Upper lobe of right lung (tissue), 1 donor: Measurements from ENCODE around the gene MYPOP. TPM values are rescaled to one million over a fixed set of nuclear protein-coding genes. Genes with fewer than 3 reads are reported as not detected.

ENCODE experiments used
- ATAC-seq: fragments of 200-7000 bp; cut with Tn5 transposase; one replicate; pipeline ENCODE4 v1.9.1; 2020; ENCODE audit warnings: mild to moderate bottlenecking, moderate library complexity
- DNase-seq: peaks from one replicate; pipeline ENCODE4 v3.0.0-alpha.2; 2020
- H3K27ac ChIP-seq: fragments of 200-600 bp; one replicate; pipeline ENCODE4 v1.8.0; 2022
- H3K27me3 ChIP-seq: fragments of 200-600 bp; one replicate; pipeline ENCODE4 v1.8.0; 2022; ENCODE audit warnings: mild to moderate bottlenecking
- H3K36me3 ChIP-seq: fragments of 200-600 bp; one replicate; pipeline ENCODE4 v1.8.0; 2022
- H3K4me1 ChIP-seq: fragments of 200-600 bp; one replicate; pipeline ENCODE4 v1.8.0; 2022
- H3K4me3 ChIP-seq: fragments of 200-600 bp; one replicate; pipeline ENCODE4 v1.8.0; 2022; ENCODE audit warnings: mild to moderate bottlenecking
- H3K9me3 ChIP-seq: fragments of 200-600 bp; one replicate; pipeline ENCODE4 v1.8.0; 2022
- intact Hi-C: fragments of 100-400 bp; cut with DNase I; formaldehyde crosslinking; loops from one replicate; pipeline ENCODE4 v1.11.0; 2022
- total RNA-seq: library from RNA; stranded (reverse); fragmentation: NEBNext Ultra II Directional; extraction: Animal tissue kit (Norgen Biotek cat#: 25700); gene quantifications from one replicate; pipeline ENCODE4 v1.2.1, GENCODE V29; 2021
- TF ChIP-seq, protein P1 (sequence below): fragments of 200-600 bp; IDR thresholded peaks from one replicate; pipeline ENCODE4 v1.8.0; 2022; ENCODE audit warnings: antibody characterized with exemption
- donor health status: DM: no; HTN: yes; CAD: no; lungs with severe emphysema.

MYPOP gene
- total RNA-seq, 1 donor from 2014 or later, result 7.9 TPM

DNA sequence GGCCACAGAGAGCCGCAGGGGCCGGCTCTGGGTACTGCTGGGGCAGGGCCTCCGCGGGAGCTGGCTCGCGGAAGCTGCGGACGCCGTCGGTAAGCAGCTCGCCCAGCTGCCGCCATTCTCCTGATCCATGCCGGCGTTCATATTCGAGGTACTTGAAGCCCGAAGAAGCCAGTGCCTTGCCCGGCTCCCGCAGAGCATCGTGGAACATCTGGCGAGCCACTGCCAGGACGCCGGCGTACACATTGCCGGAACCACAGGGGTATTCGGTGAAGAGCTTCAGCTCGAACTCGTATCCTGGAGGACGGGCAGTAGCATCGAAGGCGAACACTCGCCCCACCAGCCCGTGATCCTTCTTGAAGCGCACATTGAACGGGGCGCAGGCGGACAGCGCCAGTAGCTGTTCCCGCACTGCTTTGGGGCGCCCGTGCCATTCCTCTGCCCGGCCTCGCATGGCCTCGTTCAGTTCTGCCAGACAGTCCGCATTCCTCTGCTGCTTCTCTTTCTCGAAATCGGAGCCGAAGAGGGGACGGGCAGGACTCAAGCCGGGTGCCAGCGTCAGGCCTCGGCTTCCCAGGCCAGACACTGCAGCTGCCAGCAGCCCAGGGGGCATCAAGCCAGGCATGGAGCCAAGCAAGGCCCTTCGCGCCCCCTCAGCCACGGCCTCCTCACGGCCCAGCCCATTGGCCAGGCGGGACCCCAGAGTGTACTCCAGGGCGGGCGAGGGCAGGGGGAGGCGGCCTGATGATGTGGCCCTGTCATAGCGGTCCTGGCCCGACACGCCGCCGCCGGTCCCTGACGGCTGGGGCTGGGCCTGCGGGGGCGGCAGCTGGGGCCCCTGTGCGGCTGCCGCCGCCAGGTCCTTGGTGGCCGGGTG is 17.5 kb downstream of the MYPOP start:
- intact Hi-C loops, result no loop called here
- Histone ChIP-seq H3K9me3 (no peaks in the 10 kb centered on the region), H3K4me1 (peaks cover 32% of the 10 kb centered on the region), H3K36me3 (no peaks in the 10 kb centered on the region), H3K27me3 (no peaks in the 10 kb centered on the region), H3K27ac (peak overlapping the region; percentile 92), H3K4me3 (peak overlapping the region; percentile 72)
- DNase-seq (no peak), ATAC-seq (no peak)
- TF ChIP-seq, protein P1, sequence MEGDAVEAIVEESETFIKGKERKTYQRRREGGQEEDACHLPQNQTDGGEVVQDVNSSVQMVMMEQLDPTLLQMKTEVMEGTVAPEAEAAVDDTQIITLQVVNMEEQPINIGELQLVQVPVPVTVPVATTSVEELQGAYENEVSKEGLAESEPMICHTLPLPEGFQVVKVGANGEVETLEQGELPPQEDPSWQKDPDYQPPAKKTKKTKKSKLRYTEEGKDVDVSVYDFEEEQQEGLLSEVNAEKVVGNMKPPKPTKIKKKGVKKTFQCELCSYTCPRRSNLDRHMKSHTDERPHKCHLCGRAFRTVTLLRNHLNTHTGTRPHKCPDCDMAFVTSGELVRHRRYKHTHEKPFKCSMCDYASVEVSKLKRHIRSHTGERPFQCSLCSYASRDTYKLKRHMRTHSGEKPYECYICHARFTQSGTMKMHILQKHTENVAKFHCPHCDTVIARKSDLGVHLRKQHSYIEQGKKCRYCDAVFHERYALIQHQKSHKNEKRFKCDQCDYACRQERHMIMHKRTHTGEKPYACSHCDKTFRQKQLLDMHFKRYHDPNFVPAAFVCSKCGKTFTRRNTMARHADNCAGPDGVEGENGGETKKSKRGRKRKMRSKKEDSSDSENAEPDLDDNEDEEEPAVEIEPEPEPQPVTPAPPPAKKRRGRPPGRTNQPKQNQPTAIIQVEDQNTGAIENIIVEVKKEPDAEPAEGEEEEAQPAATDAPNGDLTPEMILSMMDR, result no peak

- Histone ChIP-seq H3K27ac (no peak overlapping the region), H3K36me3 (no peaks in the 10 kb centered on the region), H3K4me3 (no peak overlapping the region), H3K4me1 (peaks cover 32% of the 10 kb centered on the region), H3K9me3 (no peaks in the 10 kb centered on the region), H3K27me3 (no peaks in the 10 kb centered on the region)
- DNase-seq (no peak), ATAC-seq (no peak)
- TF ChIP-seq, protein P1, result no peak
- intact Hi-C loops, result no loop called here
Measured at GRCh38 chr19:45883881-45884681, 18.3 kb downstream of the MYPOP start.

- TF ChIP-seq, protein P1, result no peak
- Histone ChIP-seq H3K4me3 (no peak overlapping the region), H3K27me3 (no peaks in the 10 kb centered on the region), H3K36me3 (no peaks in the 10 kb centered on the region), H3K27ac (no peak overlapping the region), H3K4me1 (peaks cover 32% of the 10 kb centered on the region), H3K9me3 (no peaks in the 10 kb centered on the region)
- ATAC-seq, result no peak
- intact Hi-C loops, result no loop called here
- DNase-seq, result no peak
Measured at GRCh38 chr19:45883586-45883880, 18.9 kb downstream of the MYPOP start.

- Histone ChIP-seq H3K27me3 (no peaks in the 10 kb centered on the region), H3K4me3 (peak overlapping the region; percentile 14), H3K36me3 (no peaks in the 10 kb centered on the region), H3K27ac (peak overlapping the region; percentile 63), H3K9me3 (no peaks in the 10 kb centered on the region), H3K4me1 (peaks cover 32% of the 10 kb centered on the region)
- ATAC-seq (peak; percentile 71), DNase-seq (peak; percentile 91)
- TF ChIP-seq, protein P1, result peak; percentile 88
- intact Hi-C loops, result no loop called here
Measured at GRCh38 chr19:45882652-45883585, 19.5 kb downstream of the MYPOP start.

- intact Hi-C loops, result no loop called here
- no peaks in the 10 kb centered on the region for H3K27me3 ChIP-seq
- H3K36me3 ChIP-seq, result no peaks in the 10 kb centered on the region
- TF ChIP-seq, protein P1, result no peak
- H3K9me3 ChIP-seq, result no peaks in the 10 kb centered on the region
- DNase-seq (no peak), ATAC-seq (no peak)
- peaks cover 33% of the 10 kb centered on the region for H3K4me1 ChIP-seq
- peak overlapping the region; percentile 63 for H3K27ac ChIP-seq
- H3K4me3 ChIP-seq, result no peak overlapping the region
Measured at GRCh38 chr19:45881909-45882528, 20.4 kb downstream of the MYPOP start.
